ENCODE measurements around the gene UTP11. TPM values are rescaled to one million over a fixed set of nuclear protein-coding genes. Genes with fewer than 3 reads are reported as not detected.

UTP11 gene
- total and polyA plus RNA-seq, 2 donors (not counting 3 experiments of a cell fraction or from before 2014, with no cell fraction given), result 20.1 to 54.1 TPM

- Histone ChIP-seq H4K20me1 (replicated peaks; ENCODE audit: control insufficient read depth, extremely low read depth, insufficient read depth, low read length) (no peaks in the 10 kb centered on the region), H3K9ac (replicated peaks; ENCODE audit: extremely low read depth, insufficient read depth, low read length) (no peak overlapping the region), H3K9me3 (replicated peaks; ENCODE audit: control insufficient read depth, insufficient read depth, low read length) (no peaks in the 10 kb centered on the region), H3K27me3 (ENCODE audit: control insufficient read depth in 2 of 2, insufficient read depth in 2 of 2, low read length in 2 of 2) (peaks cover 0 to 6% of the 10 kb centered on the region in 2 experiments), H3K4me2 (ENCODE audit: insufficient read depth, low read length) (no peak overlapping the region), H3K9me1 (replicated peaks; ENCODE audit: control insufficient read depth, extremely low read depth, insufficient read depth, low read length) (no peaks in the 10 kb centered on the region), H3K4me3 (replicated peaks in 1 of 3; ENCODE audit: insufficient read depth in 1 of 3, low read depth in 1 of 3, low read length in 3 of 3) (no peak overlapping the region), H3K79me2 (ENCODE audit: control insufficient read depth, insufficient read depth, low read length) (no peaks in the 10 kb centered on the region), H2AFZ (ENCODE audit: low read depth, low read length) (no peak overlapping the region), H3K36me3 (ENCODE audit: control insufficient read depth in 2 of 2, extremely low read depth in 1 of 2, insufficient read depth in 2 of 2, low read length in 2 of 2) (no peaks in the 10 kb centered on the region), H3K4me1 (ENCODE audit: control insufficient read depth, extremely low read depth, insufficient read depth, low read length) (peaks cover 11% of the 10 kb centered on the region), H3K27ac (ENCODE audit: insufficient read depth, low read depth, low read length) (no peak overlapping the region)
- POLR2A ChIA-PET, result no interaction called here
- BruUV-seq (replicated peaks), result no TSS peak
- intact Hi-C loops (cut with micrococcal nuclease) (no loop called here), dilution Hi-C loops (cut with MboI; ENCODE audit: extremely low pct_ligation_motif_present, low sequenced_read_pairs) (no loop called here)
- no peak for DNase-seq (ENCODE audit: low read depth, low spot score)
- CTCF ChIA-PET, result no interaction called here
- no peak for TF ChIP-seq MAX (IDR thresholded peaks at IDR 0.05; ENCODE audit: insufficient read depth, insufficient read length)
- no peak for TF ChIP-seq POLR2A (IDR thresholded peaks at IDR 0.05; ENCODE audit: low read depth, low read length)
- TF ChIP-seq MYC (IDR thresholded peaks at IDR 0.05; ENCODE audit: low read depth, low read length), result no peak
- TF ChIP-seq EZH2 (IDR thresholded peaks at IDR 0.05; ENCODE audit: borderline replicate concordance, low read depth, low read length, severe bottlenecking), result no peak
- no peak for TF ChIP-seq FOS (IDR thresholded peaks at IDR 0.05; ENCODE audit: borderline replicate concordance, insufficient read depth, low read length)
- TF ChIP-seq GATA2 (IDR thresholded peaks at IDR 0.05; ENCODE audit: insufficient read depth, insufficient read length, low read depth, low read length), result no peak
- no peak for TF ChIP-seq JUN (IDR thresholded peaks at IDR 0.05; ENCODE audit: borderline replicate concordance, insufficient read depth, insufficient read length, low read depth)
- no peak for TF ChIP-seq POLR2AphosphoS5 (IDR thresholded peaks at IDR 0.05; ENCODE audit: insufficient read depth, low read depth, low read length)
- no peak for TF ChIP-seq CTCF (IDR thresholded peaks at IDR 0.05; ENCODE audit: extremely low read depth in 1 of 2, insufficient read depth in 1 of 2, low read depth in 1 of 2, low read length in 2 of 2)
- FAIRE-seq, result no peak
Measured at GRCh38 chr1:38034871-38035270, 22.3 kb downstream of the UTP11 start.
